Measurements from ENCODE around the gene KIF6. TPM values are rescaled to one million over a fixed set of nuclear protein-coding genes. Genes with fewer than 3 reads are reported as not detected.

Gene KIF6
- total and polyA plus RNA-seq, 2 of the 8 experiments (the other 6 are each of a cell fraction or from before 2014, with no cell fraction given), result 0.53 to 0.65 TPM

- TF ChIP-seq CBX8 (IDR thresholded peaks at IDR 0.05; ENCODE audit: borderline replicate concordance, low read depth, low read length) (no peak), USF2 (IDR thresholded peaks at IDR 0.05; ENCODE audit: low read length) (no peak), RXRA (IDR thresholded peaks at IDR 0.05; ENCODE audit: insufficient read depth, low read depth, low read length) (no peak), TEAD4 (IDR thresholded peaks at IDR 0.05; ENCODE audit: low read depth, low read length) (no peak), CHD2 (IDR thresholded peaks at IDR 0.05; ENCODE audit: low read length) (no peak)
Measured at GRCh38 chr6:39411001-39411400, 314.2 kb downstream of the KIF6 start (continued).

Data from H1 (cell line).